Adrenal gland (tissue), 12 donors: ENCODE data around the gene NRXN3. TPM values are rescaled to one million over a fixed set of nuclear protein-coding genes. Genes with fewer than 3 reads are reported as not detected.

Experiments used
- DNase-seq, 7 donors: peaks; one replicate each; pipeline ENCODE4 v3.0.0-alpha.2; 2019 to 2020
- H3K27ac ChIP-seq, 5 donors: fragments of 200-600 bp; sonication (generic) in 4 of 5; 1 replicate in 3 of 5; 2 replicates in 2 of 5; pipeline versions ENCODE4 v1.5.1 to v1.8.0; 2016 to 2020; ENCODE audit warnings: mild to moderate bottlenecking in 1 of 5
- H3K27me3 ChIP-seq: fragments of 200-600 bp; 2 replicates; pipeline ENCODE4 v1.8.0; 2021
- H3K36me3 ChIP-seq, 2 donors: fragments of 200-600 bp; replicated peaks in 1 of 2; 1 replicate in 1 of 2; 2 replicates in 1 of 2; pipeline versions ENCODE4 v1.5.1 to v1.8.0; 2018 to 2022
- H3K4me1 ChIP-seq, 2 donors: fragments of 200-600 bp; replicated peaks in 1 of 2; 1 replicate in 1 of 2; 2 replicates in 1 of 2; pipeline versions ENCODE4 v1.5.1 to v1.8.0; 2018 to 2021
- H3K4me3 ChIP-seq, 4 donors: fragments of 200-600 bp; sonication (generic) in 3 of 4; one replicate each; pipeline ENCODE4 v1.5.1; 2016 to 2018
- H3K9me3 ChIP-seq, 3 donors: fragments of 200-600 bp; sonication (generic) in 1 of 3; replicated peaks in 1 of 3; 1 replicate in 2 of 3; 2 replicates in 1 of 3; pipeline versions ENCODE4 v1.5.1 to v1.8.0; 2016 to 2021
- POLR2A ChIP-seq, 2 donors: fragments of 450-650 bp; IDR thresholded peaks; one replicate each; pipeline ENCODE4 v1.6.1; 2017; ENCODE audit warnings: antibody characterized with exemption in 2 of 2, mild to moderate bottlenecking in 2 of 2, moderate library complexity in 1 of 2
- WGBS, 4 donors: extraction: QIAGEN DNeasy Blood & Tissue Kit in 2 of 4; methylation state at CpG; one replicate each; pipeline versions ENCODE4 v1.1.5 to v1.1.7; 2013 to 2017; 5-methylcytosine and 5-hydroxymethylcytosine counted together
- intact Hi-C, 2 donors: fragments of 100-400 bp; cut with DNase I; formaldehyde crosslinking; loops; one replicate each; pipeline versions ENCODE4 v1.14.1 to v1.15.0; 2022 to 2023
- polyA plus RNA-seq, 3 donors: library from polyadenylated mRNA; stranded (reverse); fragments of 200-250 nt in 2 of 3; fragments of 350-450 nt in 1 of 3; fragmentation: Illumina TruSeq in 1 of 3; extraction: RNeasy Lipid Tissue Mini Kit (QIAGEN cat#74804) in 1 of 3; gene quantifications; one replicate each; pipeline ENCODE4 v1.2.3, GENCODE V29; 2013 to 2014
- total RNA-seq, 9 donors: library from RNA; depleted of rRNA in 4 of 9; stranded (reverse); fragments of >200 nt in 4 of 9; fragments of 120-200 nt in 1 of 9; fragmentation: NEBNext Ultra II Directional in 1 of 9; extraction: Animal tissue kit (Norgen Biotek cat#: 25700) in 1 of 9; gene quantifications; one replicate each; pipeline versions ENCODE4 v1.1.0 to v1.2.4, GENCODE V29; 2013 to 2023
- TF ChIP-seq, protein P1 (sequence below), 6 experiments: fragments of 450-650 bp in 4 of 6; fragments of 200-600 bp in 2 of 6; sonication (generic) in 1 of 6; IDR thresholded peaks; 1 replicate in 5 of 6; 2 replicates in 1 of 6; pipeline versions ENCODE4 v1.5.1 to v1.8.0; 2016 to 2021; ENCODE audit warnings: antibody characterized with exemption in 6 of 6, mild to moderate bottlenecking in 2 of 6, moderate library complexity in 1 of 6
- donor health status: healthy with polysubstance abuse.
- donor health status: Bipolar disorder and iron deficiency.
- donor health status: DM: yes; HTN: yes; CAD: no.
- donor health status: DM: no; HTN: no; CAD: no.
- donor health status: DM: no; HTN: no; CAD: no.
- donor health status: DM: yes; HTN: yes; CAD: no.

The NRXN3 gene
- total and polyA plus RNA-seq, 12 donors = 0.09 to 8.5 (median 1.6) TPM

GRCh38 chr14:79660053-79660939 is 1490.1 kb downstream of the NRXN3 start:
- no peaks in the 10 kb centered on the region for H3K9me3 ChIP-seq
- H3K36me3 ChIP-seq = no peaks in the 10 kb centered on the region
- TF ChIP-seq POLR2A (IDR thresholded peaks at IDR 0.05) = no peak
- TF ChIP-seq, protein P1, sequence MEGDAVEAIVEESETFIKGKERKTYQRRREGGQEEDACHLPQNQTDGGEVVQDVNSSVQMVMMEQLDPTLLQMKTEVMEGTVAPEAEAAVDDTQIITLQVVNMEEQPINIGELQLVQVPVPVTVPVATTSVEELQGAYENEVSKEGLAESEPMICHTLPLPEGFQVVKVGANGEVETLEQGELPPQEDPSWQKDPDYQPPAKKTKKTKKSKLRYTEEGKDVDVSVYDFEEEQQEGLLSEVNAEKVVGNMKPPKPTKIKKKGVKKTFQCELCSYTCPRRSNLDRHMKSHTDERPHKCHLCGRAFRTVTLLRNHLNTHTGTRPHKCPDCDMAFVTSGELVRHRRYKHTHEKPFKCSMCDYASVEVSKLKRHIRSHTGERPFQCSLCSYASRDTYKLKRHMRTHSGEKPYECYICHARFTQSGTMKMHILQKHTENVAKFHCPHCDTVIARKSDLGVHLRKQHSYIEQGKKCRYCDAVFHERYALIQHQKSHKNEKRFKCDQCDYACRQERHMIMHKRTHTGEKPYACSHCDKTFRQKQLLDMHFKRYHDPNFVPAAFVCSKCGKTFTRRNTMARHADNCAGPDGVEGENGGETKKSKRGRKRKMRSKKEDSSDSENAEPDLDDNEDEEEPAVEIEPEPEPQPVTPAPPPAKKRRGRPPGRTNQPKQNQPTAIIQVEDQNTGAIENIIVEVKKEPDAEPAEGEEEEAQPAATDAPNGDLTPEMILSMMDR (IDR thresholded peaks at IDR 0.05) = no peak
- no peak overlapping the region for H3K4me3 ChIP-seq
- DNase-seq = no peak
- no peak overlapping the region for H3K27ac ChIP-seq
- WGBS, 4 donors = 78 to 84% (median 80%) methylated on average over 7 of the region's 7 CpGs
- intact Hi-C loops = no loop called here
- H3K4me1 ChIP-seq = no peaks in the 10 kb centered on the region
- H3K27me3 ChIP-seq = no peaks in the 10 kb centered on the region

GRCh38 chr14:79661752-79662151 is 1491.6 kb downstream of the NRXN3 start:
- H3K4me3 ChIP-seq = no peak overlapping the region
- 27 to 36% (median 32%) methylated on average over 4 of the region's 4 CpGs for WGBS, 4 donors
- H3K27ac ChIP-seq = no peak overlapping the region
- DNase-seq = no peak
- TF ChIP-seq, protein P1 (IDR thresholded peaks at IDR 0.05) = no peak
- no peak for TF ChIP-seq POLR2A (IDR thresholded peaks at IDR 0.05)
- no peaks in the 10 kb centered on the region for H3K27me3 ChIP-seq
- no peaks in the 10 kb centered on the region for H3K9me3 ChIP-seq
- intact Hi-C loops = no loop called here
- no peaks in the 10 kb centered on the region for H3K36me3 ChIP-seq
- H3K4me1 ChIP-seq = no peaks in the 10 kb centered on the region

GRCh38 chr14:79663453-79663852 is 1493.3 kb downstream of the NRXN3 start:
- TF ChIP-seq, protein P1 (IDR thresholded peaks at IDR 0.05) = no peak
- no peak for TF ChIP-seq POLR2A (IDR thresholded peaks at IDR 0.05)
- no peaks in the 10 kb centered on the region for H3K36me3 ChIP-seq
- no peaks in the 10 kb centered on the region for H3K4me1 ChIP-seq
- H3K9me3 ChIP-seq = no peaks in the 10 kb centered on the region
- intact Hi-C loops = no loop called here
- no peaks in the 10 kb centered on the region for H3K27me3 ChIP-seq
- H3K27ac ChIP-seq = no peak overlapping the region
- no peak for DNase-seq
- 59 to 87% (median 77%) methylated on average over 2 of the region's 2 CpGs for WGBS, 4 donors
- no peak overlapping the region for H3K4me3 ChIP-seq

DNA sequence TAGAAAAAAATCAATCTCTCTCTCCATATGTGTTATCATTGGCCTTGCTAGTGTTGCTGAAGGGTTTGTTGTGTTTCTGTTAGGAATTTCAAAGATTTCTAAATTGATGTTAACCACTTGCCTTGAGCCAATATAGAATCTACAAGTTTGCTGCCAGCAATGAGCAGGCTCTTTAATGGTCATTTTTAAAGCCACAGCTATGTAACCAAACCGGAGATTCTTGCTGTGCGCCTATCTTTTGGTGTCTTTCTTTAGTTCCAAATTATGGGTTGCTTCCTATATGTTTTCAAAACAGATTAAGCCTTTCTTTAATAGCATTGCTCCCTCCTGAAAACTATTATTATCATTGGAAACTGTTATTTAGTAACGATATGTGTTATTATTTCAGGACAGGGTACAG is 1495.4 kb downstream of the NRXN3 start:
- DNase-seq = no peak
- H3K9me3 ChIP-seq = no peaks in the 10 kb centered on the region
- TF ChIP-seq, protein P1 (IDR thresholded peaks at IDR 0.05) = no peak
- TF ChIP-seq POLR2A (IDR thresholded peaks at IDR 0.05) = no peak
- no peaks in the 10 kb centered on the region for H3K27me3 ChIP-seq
- WGBS, 4 donors = 78 to 84% (median 81%) methylated on average over 3 of the region's 3 CpGs
- H3K36me3 ChIP-seq = no peaks in the 10 kb centered on the region
- no peak overlapping the region for H3K4me3 ChIP-seq
- no peak overlapping the region for H3K27ac ChIP-seq
- intact Hi-C loops = no loop called here
- no peaks in the 10 kb centered on the region for H3K4me1 ChIP-seq
